ENCODE results near the gene SH3BP4. TPM values are rescaled to one million over a fixed set of nuclear protein-coding genes. Genes with fewer than 3 reads are reported as not detected.

Gene SH3BP4
- total RNA-seq, 1 experiment from 2014 or later: 49.1 TPM

DNA sequence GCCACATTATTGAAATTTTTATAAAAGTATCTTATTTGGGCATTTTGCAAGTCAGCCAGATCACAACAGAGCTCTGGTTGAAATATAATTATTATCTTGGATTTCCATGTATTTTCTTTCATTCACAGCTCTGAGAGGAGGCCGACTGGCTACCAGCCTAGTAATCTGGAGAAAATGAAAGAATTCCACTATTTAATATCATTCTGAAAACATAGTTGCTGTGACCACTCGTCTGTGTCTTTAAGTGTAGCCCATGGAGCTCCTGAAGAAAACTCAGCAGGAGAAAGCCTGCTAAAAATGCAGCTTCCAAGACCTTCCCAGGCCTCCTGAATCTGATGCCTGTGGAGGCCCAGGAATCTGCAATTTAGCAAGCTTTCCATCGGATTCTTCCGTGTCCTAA lies 114.7 kb downstream of the SH3BP4 start:
- in situ Hi-C loops (cut with HindIII; ENCODE audit: low sequenced_read_pairs): no loop called here
- no peak for DNase-seq (ENCODE audit: low spot score)

DNA sequence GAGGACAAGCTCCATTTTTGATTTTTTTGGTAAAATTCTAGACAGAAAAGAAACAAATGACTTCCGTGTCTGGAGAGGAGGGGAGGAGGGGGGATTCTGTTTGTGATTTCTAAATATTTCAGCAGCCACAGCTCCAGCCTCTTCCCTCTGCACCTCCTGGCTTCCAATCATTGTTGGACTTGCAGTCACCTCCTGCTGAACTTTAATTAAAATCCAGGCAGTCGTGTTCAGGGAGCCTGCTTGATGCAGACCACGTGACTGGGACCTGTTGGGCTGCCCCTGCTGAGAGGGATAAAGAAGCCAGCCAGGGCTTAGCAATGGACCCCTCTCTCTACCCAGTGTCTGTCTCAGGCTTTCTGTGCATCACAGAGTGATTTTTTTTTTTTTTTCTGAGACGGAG lies 115.1 kb downstream of the SH3BP4 start:
- in situ Hi-C loops (cut with HindIII; ENCODE audit: low sequenced_read_pairs): no loop called here
- peak; percentile 37 for DNase-seq (ENCODE audit: low spot score)

- in situ Hi-C loops (cut with HindIII; ENCODE audit: low sequenced_read_pairs): no loop called here
- no peak for DNase-seq (ENCODE audit: low spot score)
Observed at GRCh38 chr2:235068701-235069100, 116.9 kb downstream of the SH3BP4 start.

- no peak for DNase-seq (ENCODE audit: low spot score)
- in situ Hi-C loops (cut with HindIII; ENCODE audit: low sequenced_read_pairs): no loop called here
Observed at GRCh38 chr2:235070063-235070706, 118.4 kb downstream of the SH3BP4 start.

GRCh38 chr2:235073868-235074413 lies 122.1 kb downstream of the SH3BP4 start:
- in situ Hi-C loops (cut with HindIII; ENCODE audit: low sequenced_read_pairs): no loop called here
- no peak for DNase-seq (ENCODE audit: low spot score)

DNA sequence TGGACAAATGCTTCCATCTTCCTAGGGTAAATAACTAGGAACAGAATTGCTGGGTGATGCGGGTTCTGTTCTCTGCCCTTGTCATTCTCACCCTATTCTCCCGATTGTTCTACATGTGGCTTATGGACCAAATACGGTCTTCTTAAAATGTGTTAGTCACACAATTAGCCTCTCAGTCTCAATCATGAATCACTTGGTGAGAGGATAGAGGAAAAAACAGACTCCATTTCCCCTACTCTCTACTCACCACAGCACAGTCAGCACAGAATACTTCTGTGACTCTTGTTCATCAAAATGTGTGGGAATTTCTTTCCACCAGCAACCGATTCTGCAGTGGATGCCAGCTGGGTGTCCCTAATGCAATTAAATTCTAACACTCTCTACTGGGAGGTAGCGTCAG lies 125.2 kb downstream of the SH3BP4 start:
- in situ Hi-C loops (cut with HindIII; ENCODE audit: low sequenced_read_pairs): no loop called here
- DNase-seq (ENCODE audit: low spot score): no peak

- in situ Hi-C loops (cut with HindIII; ENCODE audit: low sequenced_read_pairs): no loop called here
- no peak for DNase-seq (ENCODE audit: low spot score)
Observed at GRCh38 chr2:235078182-235078581, 126.4 kb downstream of the SH3BP4 start.

GRCh38 chr2:235078914-235079472 lies 127.2 kb downstream of the SH3BP4 start:
- in situ Hi-C loops (cut with HindIII; ENCODE audit: low sequenced_read_pairs): no loop called here
- no peak for DNase-seq (ENCODE audit: low spot score)

- no peak for DNase-seq (ENCODE audit: low spot score)
- in situ Hi-C loops (cut with HindIII; ENCODE audit: low sequenced_read_pairs): no loop called here
Observed at GRCh38 chr2:235080101-235080500, 128.3 kb downstream of the SH3BP4 start.

DNA sequence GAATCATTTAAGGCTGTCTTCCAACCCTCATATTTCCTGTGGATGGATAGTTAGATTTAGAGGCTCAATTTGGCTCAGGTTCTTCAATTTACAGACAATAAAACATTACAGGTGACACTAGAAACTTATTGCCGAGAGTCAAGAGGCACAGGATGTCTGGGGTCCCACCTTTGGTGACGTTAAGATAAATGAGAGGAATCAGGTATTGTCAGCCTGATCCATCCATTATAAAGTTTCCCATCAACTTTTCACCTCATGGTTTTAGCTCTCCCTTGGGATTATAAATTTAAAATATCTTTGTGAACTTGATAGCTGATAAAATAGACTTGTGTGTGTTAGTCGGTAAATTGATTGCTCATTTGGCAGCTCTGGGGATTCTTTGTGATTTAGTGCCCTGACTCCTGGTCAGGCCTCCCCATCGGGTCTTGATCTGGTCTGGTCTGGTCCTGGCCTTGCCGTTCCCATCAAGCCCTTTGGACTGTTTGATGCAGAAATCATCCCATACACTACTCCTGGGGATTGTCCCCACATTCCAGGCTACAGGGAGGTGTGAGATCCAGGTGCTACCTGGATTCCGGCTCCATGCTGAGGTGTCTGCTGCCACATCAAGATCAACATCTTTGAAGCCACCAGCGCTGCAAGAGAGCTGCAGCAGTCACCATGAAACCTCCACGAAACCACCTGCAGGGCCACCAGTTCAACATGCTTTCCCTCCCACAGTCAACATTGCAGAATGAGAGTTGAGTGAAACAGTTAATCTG lies 130.9 kb downstream of the SH3BP4 start:
- in situ Hi-C loops (cut with HindIII; ENCODE audit: low sequenced_read_pairs): no loop called here
- DNase-seq (ENCODE audit: low spot score): no peak

GRCh38 chr2:235083822-235084221 lies 132.0 kb downstream of the SH3BP4 start:
- no peak for DNase-seq (ENCODE audit: low spot score)
- in situ Hi-C loops (cut with HindIII; ENCODE audit: low sequenced_read_pairs): no loop called here

DNA sequence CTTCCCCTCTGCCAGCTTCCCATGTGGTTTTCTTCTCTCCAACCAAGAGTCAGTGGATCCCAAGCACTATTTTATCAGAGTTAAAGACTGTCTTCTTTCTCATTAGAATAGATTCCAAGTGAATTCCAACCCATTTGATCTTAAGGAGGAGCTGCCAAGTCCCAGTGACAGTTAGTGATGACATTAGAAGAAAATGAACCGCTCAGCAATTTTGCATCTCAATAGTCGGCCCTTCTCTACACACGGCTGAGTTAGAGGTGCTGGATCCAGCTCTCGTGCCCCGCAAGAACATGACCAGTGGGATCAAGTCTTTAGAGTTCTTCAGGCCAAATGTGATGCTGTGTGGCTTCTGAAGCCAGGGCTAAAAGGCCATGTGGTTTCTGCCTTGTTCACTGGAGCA lies 132.6 kb downstream of the SH3BP4 start:
- in situ Hi-C loops (cut with HindIII; ENCODE audit: low sequenced_read_pairs): no loop called here

DNA sequence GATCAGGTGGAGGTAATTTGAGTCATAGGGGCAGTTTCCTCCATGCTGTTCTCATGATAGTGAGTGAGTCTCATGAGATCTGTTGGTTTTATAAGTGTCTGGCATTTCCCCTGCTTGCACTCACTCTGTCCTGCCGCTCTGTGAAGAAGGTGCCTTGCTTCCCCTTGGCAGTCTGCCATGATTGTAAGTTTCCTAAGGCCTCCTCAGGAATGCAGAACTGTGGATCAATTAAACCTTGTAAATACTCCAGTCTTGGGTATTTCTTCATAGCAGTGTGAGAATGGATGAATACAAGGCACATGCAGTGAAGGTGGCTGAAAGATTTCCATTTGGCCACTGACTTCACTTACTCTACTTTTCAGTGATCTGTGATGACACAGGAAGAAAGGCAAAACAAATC lies 133.7 kb downstream of the SH3BP4 start:
- in situ Hi-C loops (cut with HindIII; ENCODE audit: low sequenced_read_pairs): no loop called here
- no peak for DNase-seq (ENCODE audit: low spot score)

More for the DNA sequence above, 132.6 kb downstream of the SH3BP4 start:
- DNase-seq (ENCODE audit: low spot score): no peak

- DNase-seq (ENCODE audit: low spot score): no peak
- in situ Hi-C loops (cut with HindIII; ENCODE audit: low sequenced_read_pairs): no loop called here
Observed at GRCh38 chr2:235086481-235087184, 134.8 kb downstream of the SH3BP4 start.

GRCh38 chr2:235087832-235088495 lies 136.1 kb downstream of the SH3BP4 start:
- in situ Hi-C loops (cut with HindIII; ENCODE audit: low sequenced_read_pairs): no loop called here
- DNase-seq (ENCODE audit: low spot score): no peak

- DNase-seq (ENCODE audit: low spot score): no peak
- in situ Hi-C loops (cut with HindIII; ENCODE audit: low sequenced_read_pairs): no loop called here
Observed at GRCh38 chr2:235088496-235088921, 136.7 kb downstream of the SH3BP4 start.

DNA sequence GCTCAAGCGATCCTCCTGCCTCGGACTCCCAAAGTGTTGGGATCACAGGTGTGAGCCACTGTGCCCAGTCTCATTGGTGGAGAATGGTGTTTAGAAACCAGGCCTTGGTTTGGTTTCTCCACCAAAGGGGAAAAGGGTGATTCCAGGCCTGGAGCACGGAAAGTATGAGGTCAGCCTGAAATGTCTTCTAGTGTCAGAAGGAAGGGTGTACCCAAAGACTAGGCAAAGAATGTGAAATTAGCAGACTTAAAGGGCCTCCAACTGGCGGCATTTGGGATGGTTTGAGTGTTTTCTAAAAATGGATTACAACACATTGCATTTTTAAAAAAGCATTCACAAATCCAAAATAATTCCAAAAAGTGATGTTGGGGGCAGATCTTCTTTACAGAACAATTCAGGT lies 139.6 kb downstream of the SH3BP4 start:
- in situ Hi-C loops (cut with HindIII; ENCODE audit: low sequenced_read_pairs): no loop called here
- DNase-seq (ENCODE audit: low spot score): no peak

DNA sequence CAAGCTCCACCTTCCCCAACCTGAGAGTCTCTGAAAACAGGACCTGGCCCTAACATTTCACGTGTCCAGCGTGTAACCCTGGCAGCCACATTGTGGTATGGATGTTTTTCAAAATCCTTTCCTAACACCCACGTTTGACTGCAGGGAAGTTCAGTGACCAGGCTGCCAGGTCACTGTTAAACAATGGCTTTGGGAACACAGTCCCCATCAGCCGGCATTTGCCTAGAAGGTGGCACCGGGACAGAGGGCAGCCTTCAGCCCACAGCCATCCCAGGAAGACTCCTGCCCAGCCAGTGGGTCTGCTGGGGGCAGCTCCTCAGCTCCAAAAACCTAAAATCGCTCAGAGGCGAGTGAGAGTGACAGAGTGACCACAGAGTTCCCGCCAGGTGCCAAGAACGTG lies 140.2 kb downstream of the SH3BP4 start:
- DNase-seq (ENCODE audit: low spot score): no peak
- in situ Hi-C loops (cut with HindIII; ENCODE audit: low sequenced_read_pairs): no loop called here

Measured in G401 (cell line).